HL-60 (cell line): ENCODE results near the gene BIVM.

Experiments used
- DNase-seq, 2 experiments: peaks; one replicate each; pipeline ENCODE4 v3.0.0-alpha.2; 2010 to 2020; ENCODE audit warnings: low read depth in 1 of 2, low spot score in 1 of 2
- H3K27ac ChIP-seq: fragments of 250-450 bp; sonication (Bioruptor Pico); replicated peaks from 2 replicates; pipeline ENCODE4 v1.5.1; 2020; ENCODE audit warnings: mild to moderate bottlenecking, moderate library complexity
- H3K27me3 ChIP-seq: fragments of 250-450 bp; sonication (Bioruptor Pico); 2 replicates; pipeline ENCODE4 v1.5.1; 2021; ENCODE audit warnings: mild to moderate bottlenecking, moderate library complexity; ENCODE audit not compliant: insufficient read depth, poor library complexity, severe bottlenecking
- H3K4me3 ChIP-seq: replicated peaks from 2 replicates; pipeline ENCODE4 v1.5.1; 2011; ENCODE audit warnings: mild to moderate bottlenecking, control low read depth, low read length; ENCODE audit not compliant: insufficient read depth
- GABPA ChIP-seq: IDR thresholded peaks from 2 replicates; pipeline ENCODE4 v1.6.1; 2012; ENCODE audit warnings: low read depth
- POLR2AphosphoS5 ChIP-seq: IDR thresholded peaks from 2 replicates; pipeline ENCODE4 v1.6.1; 2012; ENCODE audit warnings: low read depth
- SPI1 ChIP-seq: IDR thresholded peaks from 2 replicates; pipeline ENCODE4 v1.6.1; 2012; ENCODE audit warnings: low read depth, mild to moderate bottlenecking, borderline replicate concordance
- TF ChIP-seq, protein P1 (sequence below): IDR thresholded peaks from one replicate; pipeline ENCODE4 v1.5.1; 2011; ENCODE audit warnings: low read length, control low read depth, inconsistent platforms; ENCODE audit not compliant: insufficient read depth
- TF ChIP-seq, protein P2 (sequence below): IDR thresholded peaks from 2 replicates; pipeline ENCODE4 v1.6.1; 2012; ENCODE audit warnings: low read depth; ENCODE audit not compliant: insufficient replicate concordance

Gene BIVM

DNA sequence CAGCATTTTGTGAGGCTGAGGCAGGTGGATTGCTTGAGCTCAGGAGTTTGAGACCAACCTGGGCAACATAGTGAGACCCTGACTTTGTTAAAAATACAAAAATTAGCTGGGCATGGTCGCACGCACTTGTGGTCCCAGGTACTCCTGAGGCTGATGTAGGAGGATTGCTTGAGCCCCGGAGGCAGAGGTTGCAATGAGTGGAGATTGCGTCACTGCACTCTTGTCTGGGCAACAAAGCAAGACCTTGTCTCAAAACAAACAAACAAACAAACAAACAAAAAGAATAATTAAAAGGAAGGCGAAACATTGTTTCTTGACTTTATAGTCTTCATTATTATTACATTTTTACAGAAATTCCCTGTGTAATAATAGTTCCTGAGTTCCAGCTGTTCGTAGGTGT is 15.9 kb downstream of the BIVM start:
- Histone ChIP-seq H3K27me3 (no peaks in the 10 kb centered on the region), H3K4me3 (no peak overlapping the region), H3K27ac (no peak overlapping the region)
- DNase-seq = no peak
- TF ChIP-seq, protein P1, sequence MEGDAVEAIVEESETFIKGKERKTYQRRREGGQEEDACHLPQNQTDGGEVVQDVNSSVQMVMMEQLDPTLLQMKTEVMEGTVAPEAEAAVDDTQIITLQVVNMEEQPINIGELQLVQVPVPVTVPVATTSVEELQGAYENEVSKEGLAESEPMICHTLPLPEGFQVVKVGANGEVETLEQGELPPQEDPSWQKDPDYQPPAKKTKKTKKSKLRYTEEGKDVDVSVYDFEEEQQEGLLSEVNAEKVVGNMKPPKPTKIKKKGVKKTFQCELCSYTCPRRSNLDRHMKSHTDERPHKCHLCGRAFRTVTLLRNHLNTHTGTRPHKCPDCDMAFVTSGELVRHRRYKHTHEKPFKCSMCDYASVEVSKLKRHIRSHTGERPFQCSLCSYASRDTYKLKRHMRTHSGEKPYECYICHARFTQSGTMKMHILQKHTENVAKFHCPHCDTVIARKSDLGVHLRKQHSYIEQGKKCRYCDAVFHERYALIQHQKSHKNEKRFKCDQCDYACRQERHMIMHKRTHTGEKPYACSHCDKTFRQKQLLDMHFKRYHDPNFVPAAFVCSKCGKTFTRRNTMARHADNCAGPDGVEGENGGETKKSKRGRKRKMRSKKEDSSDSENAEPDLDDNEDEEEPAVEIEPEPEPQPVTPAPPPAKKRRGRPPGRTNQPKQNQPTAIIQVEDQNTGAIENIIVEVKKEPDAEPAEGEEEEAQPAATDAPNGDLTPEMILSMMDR = no peak
- TF ChIP-seq POLR2AphosphoS5 = no peak
- TF ChIP-seq GABPA = no peak
- TF ChIP-seq SPI1 = no peak
- TF ChIP-seq, protein P2, sequence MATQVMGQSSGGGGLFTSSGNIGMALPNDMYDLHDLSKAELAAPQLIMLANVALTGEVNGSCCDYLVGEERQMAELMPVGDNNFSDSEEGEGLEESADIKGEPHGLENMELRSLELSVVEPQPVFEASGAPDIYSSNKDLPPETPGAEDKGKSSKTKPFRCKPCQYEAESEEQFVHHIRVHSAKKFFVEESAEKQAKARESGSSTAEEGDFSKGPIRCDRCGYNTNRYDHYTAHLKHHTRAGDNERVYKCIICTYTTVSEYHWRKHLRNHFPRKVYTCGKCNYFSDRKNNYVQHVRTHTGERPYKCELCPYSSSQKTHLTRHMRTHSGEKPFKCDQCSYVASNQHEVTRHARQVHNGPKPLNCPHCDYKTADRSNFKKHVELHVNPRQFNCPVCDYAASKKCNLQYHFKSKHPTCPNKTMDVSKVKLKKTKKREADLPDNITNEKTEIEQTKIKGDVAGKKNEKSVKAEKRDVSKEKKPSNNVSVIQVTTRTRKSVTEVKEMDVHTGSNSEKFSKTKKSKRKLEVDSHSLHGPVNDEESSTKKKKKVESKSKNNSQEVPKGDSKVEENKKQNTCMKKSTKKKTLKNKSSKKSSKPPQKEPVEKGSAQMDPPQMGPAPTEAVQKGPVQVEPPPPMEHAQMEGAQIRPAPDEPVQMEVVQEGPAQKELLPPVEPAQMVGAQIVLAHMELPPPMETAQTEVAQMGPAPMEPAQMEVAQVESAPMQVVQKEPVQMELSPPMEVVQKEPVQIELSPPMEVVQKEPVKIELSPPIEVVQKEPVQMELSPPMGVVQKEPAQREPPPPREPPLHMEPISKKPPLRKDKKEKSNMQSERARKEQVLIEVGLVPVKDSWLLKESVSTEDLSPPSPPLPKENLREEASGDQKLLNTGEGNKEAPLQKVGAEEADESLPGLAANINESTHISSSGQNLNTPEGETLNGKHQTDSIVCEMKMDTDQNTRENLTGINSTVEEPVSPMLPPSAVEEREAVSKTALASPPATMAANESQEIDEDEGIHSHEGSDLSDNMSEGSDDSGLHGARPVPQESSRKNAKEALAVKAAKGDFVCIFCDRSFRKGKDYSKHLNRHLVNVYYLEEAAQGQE = no peak

DNA sequence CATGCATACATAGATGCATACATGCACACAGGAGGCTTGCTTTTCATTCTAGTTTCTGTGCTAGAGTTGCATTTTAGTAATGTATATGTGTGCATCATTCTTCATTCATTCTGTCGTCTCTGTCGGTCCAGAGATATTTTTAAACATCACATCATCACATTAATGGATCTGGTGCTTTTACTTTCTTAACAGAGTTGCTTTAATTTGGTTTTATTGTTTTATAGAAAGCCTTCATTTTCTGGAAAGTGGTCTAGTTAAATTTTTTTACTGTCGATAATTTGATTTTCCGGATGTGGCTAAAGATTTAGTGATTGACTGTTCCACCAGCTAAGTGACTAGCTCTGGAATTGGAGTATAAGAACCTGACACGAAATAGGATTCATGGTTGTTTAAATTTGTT is 16.9 kb downstream of the BIVM start:
- TF ChIP-seq, protein P2 = no peak
- TF ChIP-seq, protein P1 = no peak
- no peak for TF ChIP-seq GABPA
- TF ChIP-seq SPI1 = no peak
- no peak for TF ChIP-seq POLR2AphosphoS5
- no peak for DNase-seq
- no peaks in the 10 kb centered on the region for H3K27me3 ChIP-seq
- no peak overlapping the region for H3K27ac ChIP-seq
- H3K4me3 ChIP-seq = no peak overlapping the region

DNA sequence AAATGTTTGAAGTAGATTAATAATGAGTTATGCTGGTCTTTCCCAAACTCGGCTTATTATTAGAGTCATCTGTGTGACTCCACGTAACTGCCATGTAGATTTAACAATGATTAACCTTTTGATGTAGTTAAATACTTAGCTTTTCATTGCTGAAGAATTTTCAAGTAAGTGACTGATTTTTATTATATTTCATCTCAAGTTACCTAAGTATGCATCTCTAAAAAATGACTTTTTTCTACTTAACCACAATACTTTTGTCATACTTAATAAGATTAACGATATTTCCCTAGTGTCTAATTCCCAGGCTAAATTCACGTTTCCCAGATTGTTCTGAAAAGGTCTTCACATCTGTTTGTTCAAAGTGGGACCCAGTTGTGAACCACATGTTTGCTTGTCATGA is 17.8 kb downstream of the BIVM start:
- Histone ChIP-seq H3K4me3 (no peak overlapping the region), H3K27me3 (no peaks in the 10 kb centered on the region), H3K27ac (no peak overlapping the region)
- TF ChIP-seq GABPA (no peak), SPI1 (no peak), POLR2AphosphoS5 (no peak)
- TF ChIP-seq, protein P1 = no peak
- TF ChIP-seq, protein P2 = no peak
- no peak for DNase-seq
